ENCODE measurements around the gene SLC12A7.

The SLC12A7 gene

GRCh38 chr5:1079961-1080360 lies 31.9 kb downstream of the SLC12A7 start:
- TF ChIP-seq FOXP2 (optimal IDR thresholded peaks at IDR 0.05; ENCODE audit: borderline replicate concordance, extremely low read depth, extremely low read length, insufficient read depth): no peak

GRCh38 chr5:1079486-1079885 lies 32.4 kb downstream of the SLC12A7 start:
- no peak for TF ChIP-seq POLR2AphosphoS5 (IDR thresholded peaks at IDR 0.05; ENCODE audit: low read depth, low read length)
- no peak for TF ChIP-seq FOXP2 (optimal IDR thresholded peaks at IDR 0.05; ENCODE audit: borderline replicate concordance, extremely low read depth, extremely low read length, insufficient read depth)
- no peak for TF ChIP-seq SIN3A (IDR thresholded peaks at IDR 0.05; ENCODE audit: borderline replicate concordance, insufficient read depth, low read length)
- TF ChIP-seq TAF1 (IDR thresholded peaks at IDR 0.05; ENCODE audit: borderline replicate concordance, insufficient read depth, low read length): no peak
- TF ChIP-seq REST (IDR thresholded peaks at IDR 0.05; ENCODE audit: insufficient read depth in 1 of 2, low read depth in 2 of 2, low read length in 2 of 2): no peak

GRCh38 chr5:1078851-1079250 lies 33.0 kb downstream of the SLC12A7 start:
- TF ChIP-seq TAF1 (IDR thresholded peaks at IDR 0.05; ENCODE audit: borderline replicate concordance, insufficient read depth, low read length) (no peak), SIN3A (IDR thresholded peaks at IDR 0.05; ENCODE audit: borderline replicate concordance, insufficient read depth, low read length) (no peak), FOXP2 (optimal IDR thresholded peaks at IDR 0.05; ENCODE audit: borderline replicate concordance, extremely low read depth, extremely low read length, insufficient read depth) (no peak), REST (IDR thresholded peaks at IDR 0.05; ENCODE audit: insufficient read depth in 1 of 2, low read depth in 2 of 2, low read length in 2 of 2) (no peak), POLR2AphosphoS5 (IDR thresholded peaks at IDR 0.05; ENCODE audit: low read depth, low read length) (no peak)

GRCh38 chr5:1078206-1078605 lies 33.7 kb downstream of the SLC12A7 start:
- no peak for TF ChIP-seq POLR2AphosphoS5 (IDR thresholded peaks at IDR 0.05; ENCODE audit: low read depth, low read length)
- no peak for TF ChIP-seq SIN3A (IDR thresholded peaks at IDR 0.05; ENCODE audit: borderline replicate concordance, insufficient read depth, low read length)
- no peak for TF ChIP-seq FOXP2 (optimal IDR thresholded peaks at IDR 0.05; ENCODE audit: borderline replicate concordance, extremely low read depth, extremely low read length, insufficient read depth)
- TF ChIP-seq REST (IDR thresholded peaks at IDR 0.05; ENCODE audit: insufficient read depth in 1 of 2, low read depth in 2 of 2, low read length in 2 of 2): no peak

- TF ChIP-seq SIN3A (IDR thresholded peaks at IDR 0.05; ENCODE audit: borderline replicate concordance, insufficient read depth, low read length) (no peak), POLR2AphosphoS5 (IDR thresholded peaks at IDR 0.05; ENCODE audit: low read depth, low read length) (no peak), TAF1 (IDR thresholded peaks at IDR 0.05; ENCODE audit: borderline replicate concordance, insufficient read depth, low read length) (no peak), FOXP2 (optimal IDR thresholded peaks at IDR 0.05; ENCODE audit: borderline replicate concordance, extremely low read depth, extremely low read length, insufficient read depth) (no peak), REST (IDR thresholded peaks at IDR 0.05; ENCODE audit: insufficient read depth in 1 of 2, low read depth in 2 of 2, low read length in 2 of 2) (no peak)
These were observed 34.3 kb downstream of the SLC12A7 start for GRCh38 chr5:1077491-1078020.

Measured in PFSK-1 (cell line).